HG02884 (cell line): Measurements from ENCODE around the gene RAB40A.
"Not testable (repeated sequence)": the region's sequence is repeated elsewhere in the genome, so short reads cannot be mapped to it uniquely, and the experiment has no call there.

Experiments used
- ATAC-seq: cut with Tn5 transposase; IDR thresholded peaks from one replicate; pipeline ENCODE4 v1.9.1; 2021; ENCODE audit warnings: mild to moderate bottlenecking, moderate library complexity; ENCODE audit not compliant: unreplicated experiment

The RAB40A gene

GRCh38 chrX:103464774-103465117, 54.5 kb downstream of the RAB40A start:
- ATAC-seq, result peak; percentile 91

GRCh38 chrX:103464072-103464773, 55.1 kb downstream of the RAB40A start:
- peak; percentile 67 for ATAC-seq

- no peak for ATAC-seq
These were observed 58.1 kb downstream of the RAB40A start for GRCh38 chrX:103461156-103461555.

- ATAC-seq, result not testable (repeated sequence)
These were observed 59.1 kb downstream of the RAB40A start for GRCh38 chrX:103460001-103460755.

GRCh38 chrX:103453655-103454054, 65.6 kb downstream of the RAB40A start:
- ATAC-seq, result no peak
